Type B pancreatic cell (in vitro differentiated cells): ENCODE results near the gene LRIT3. TPM values are rescaled to one million over a fixed set of nuclear protein-coding genes. Genes with fewer than 3 reads are reported as not detected.
"Not testable (repeated sequence)": the region's sequence is repeated elsewhere in the genome, so short reads cannot be mapped to it uniquely, and the experiment has no call there.

ENCODE experiments used
- DNase-seq: peaks from one replicate; pipeline ENCODE4 v3.0.0; 2021; ENCODE audit warnings: mixed read lengths; ENCODE audit not compliant: unreplicated experiment; ENCODE audit errors: extremely low spot score
- H3K27ac Mint-ChIP-seq: 2 replicates; pipeline ENCODE4 v1.8.0; 2021; ENCODE audit warnings: mild to moderate bottlenecking, mixed read lengths
- H3K27me3 Mint-ChIP-seq: 2 replicates; pipeline ENCODE4 v1.8.0; 2021; ENCODE audit warnings: mixed read lengths
- H3K36me3 Mint-ChIP-seq: 2 replicates; pipeline ENCODE4 v1.8.0; 2021; ENCODE audit warnings: mixed read lengths
- H3K4me1 Mint-ChIP-seq: one replicate; pipeline ENCODE4 v1.8.0; 2021; ENCODE audit warnings: mixed read lengths; ENCODE audit not compliant: unreplicated experiment
- H3K4me3 Mint-ChIP-seq: 2 replicates; pipeline ENCODE4 v1.8.0; 2021; ENCODE audit warnings: mild to moderate bottlenecking, mixed read lengths
- H3K9me3 Mint-ChIP-seq: 2 replicates; pipeline ENCODE4 v1.8.0; 2021; ENCODE audit warnings: mixed read lengths
- total RNA-seq: library from RNA; stranded (reverse); gene quantifications from 2 replicates; pipeline ENCODE4 v1.2.1, GENCODE V29; 2021; ENCODE audit warnings: low replicate concordance
- TF ChIP-seq, protein P1 (sequence below): fragments of 200-600 bp; sonication (generic); conservative IDR thresholded peaks from 2 replicates; pipeline ENCODE4 v1.5.0; 2021; ENCODE audit warnings: antibody characterized with exemption, mild to moderate bottlenecking

The LRIT3 gene
- total RNA-seq, 1 donor from 2014 or later: 0.27 TPM

DNA sequence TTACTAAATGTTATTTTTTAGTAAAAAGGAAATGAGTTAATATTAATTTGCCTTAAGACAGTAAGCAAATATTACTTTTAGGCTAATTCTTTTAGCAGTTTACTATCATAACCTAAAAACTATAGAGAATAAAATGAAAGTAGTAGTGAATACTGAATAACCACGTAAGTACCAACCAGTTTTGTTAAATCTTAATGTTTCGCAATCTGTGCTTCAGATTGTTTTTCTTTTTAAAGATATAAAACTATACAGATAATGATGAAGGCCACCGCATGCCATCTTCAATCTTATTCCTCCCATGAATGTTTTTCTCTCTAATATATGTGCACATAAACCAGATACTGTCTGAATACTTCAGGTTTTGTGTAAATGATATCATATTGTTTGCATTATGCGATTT, 14.2 kb upstream of the LRIT3 start:
- Mint-ChIP-seq H3K27ac (no peak overlapping the region), H3K4me3 (no peak overlapping the region), H3K4me1 (no peaks in the 10 kb centered on the region), H3K36me3 (no peaks in the 10 kb centered on the region), H3K9me3 (peaks cover 7% of the 10 kb centered on the region), H3K27me3 (no peaks in the 10 kb centered on the region)
- TF ChIP-seq, protein P1, sequence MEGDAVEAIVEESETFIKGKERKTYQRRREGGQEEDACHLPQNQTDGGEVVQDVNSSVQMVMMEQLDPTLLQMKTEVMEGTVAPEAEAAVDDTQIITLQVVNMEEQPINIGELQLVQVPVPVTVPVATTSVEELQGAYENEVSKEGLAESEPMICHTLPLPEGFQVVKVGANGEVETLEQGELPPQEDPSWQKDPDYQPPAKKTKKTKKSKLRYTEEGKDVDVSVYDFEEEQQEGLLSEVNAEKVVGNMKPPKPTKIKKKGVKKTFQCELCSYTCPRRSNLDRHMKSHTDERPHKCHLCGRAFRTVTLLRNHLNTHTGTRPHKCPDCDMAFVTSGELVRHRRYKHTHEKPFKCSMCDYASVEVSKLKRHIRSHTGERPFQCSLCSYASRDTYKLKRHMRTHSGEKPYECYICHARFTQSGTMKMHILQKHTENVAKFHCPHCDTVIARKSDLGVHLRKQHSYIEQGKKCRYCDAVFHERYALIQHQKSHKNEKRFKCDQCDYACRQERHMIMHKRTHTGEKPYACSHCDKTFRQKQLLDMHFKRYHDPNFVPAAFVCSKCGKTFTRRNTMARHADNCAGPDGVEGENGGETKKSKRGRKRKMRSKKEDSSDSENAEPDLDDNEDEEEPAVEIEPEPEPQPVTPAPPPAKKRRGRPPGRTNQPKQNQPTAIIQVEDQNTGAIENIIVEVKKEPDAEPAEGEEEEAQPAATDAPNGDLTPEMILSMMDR: no peak
- no peak for DNase-seq

- TF ChIP-seq, protein P1: no peak
- Mint-ChIP-seq H3K4me1 (no peaks in the 10 kb centered on the region), H3K9me3 (peaks cover 8% of the 10 kb centered on the region), H3K27ac (no peak overlapping the region), H3K4me3 (no peak overlapping the region), H3K27me3 (no peaks in the 10 kb centered on the region), H3K36me3 (no peaks in the 10 kb centered on the region)
- DNase-seq: no peak
Observed at GRCh38 chr4:109836985-109837384, 10.9 kb upstream of the LRIT3 start.

DNA sequence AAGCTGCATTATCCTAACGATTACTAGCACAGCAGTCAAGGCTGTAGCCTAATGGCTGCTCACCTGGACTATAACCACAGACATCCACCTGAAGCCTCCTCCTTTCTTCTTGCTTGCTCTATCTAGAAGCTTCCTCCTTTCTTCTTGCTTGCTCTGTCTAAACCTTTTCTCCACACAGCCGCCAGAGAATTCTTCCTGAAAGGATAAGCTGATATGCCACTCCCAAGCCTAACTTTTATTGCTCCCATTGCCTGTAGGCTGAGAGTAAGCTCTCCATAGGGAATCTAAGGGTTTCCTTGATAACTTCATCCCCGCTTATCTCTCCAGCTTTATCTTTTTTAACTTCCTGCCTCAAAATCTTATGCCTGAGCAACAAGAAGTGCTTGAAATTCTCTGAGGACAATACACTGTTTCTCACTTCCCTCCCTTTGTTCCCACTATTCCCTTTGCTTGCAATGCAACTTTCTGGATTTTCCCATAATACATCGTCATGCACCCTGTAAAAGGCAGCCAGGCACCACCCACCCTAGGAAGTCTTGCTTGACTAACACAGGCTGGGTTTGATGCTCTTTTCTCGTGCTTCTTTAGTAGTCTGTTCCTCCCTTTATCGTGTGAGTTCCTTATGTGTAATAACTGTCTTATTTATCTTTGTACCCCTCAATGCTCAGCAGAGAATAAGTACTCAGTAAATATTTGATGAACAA, 1.4 kb upstream of the LRIT3 start:
- H3K4me1 Mint-ChIP-seq: no peaks in the 10 kb centered on the region
- H3K27me3 Mint-ChIP-seq: no peaks in the 10 kb centered on the region
- no peak for DNase-seq
- TF ChIP-seq, protein P1: no peak
- no peaks in the 10 kb centered on the region for H3K36me3 Mint-ChIP-seq
- no peak overlapping the region for H3K4me3 Mint-ChIP-seq
- H3K9me3 Mint-ChIP-seq: no peaks in the 10 kb centered on the region
- H3K27ac Mint-ChIP-seq: no peak overlapping the region

DNA sequence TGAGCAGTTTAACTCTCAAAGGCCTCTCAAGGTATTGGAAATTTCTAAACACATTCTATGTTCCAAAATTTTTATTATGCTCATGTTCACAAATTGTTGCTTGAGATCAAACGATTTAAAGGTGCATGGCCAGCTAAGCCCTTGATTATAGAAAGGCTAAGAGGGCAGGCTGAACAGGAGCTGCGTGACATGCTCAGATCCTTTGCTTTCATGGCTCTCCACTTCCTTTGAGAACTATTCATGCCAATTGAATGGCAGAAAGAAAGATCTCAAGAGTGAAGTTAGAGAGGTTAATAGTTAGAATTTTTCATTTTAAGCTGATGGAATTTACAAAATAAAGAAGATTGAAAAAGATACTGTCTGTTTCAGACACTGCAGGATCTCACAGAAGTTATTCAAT, 594 bp downstream of the LRIT3 start:
- H3K9me3 Mint-ChIP-seq: no peaks in the 10 kb centered on the region
- DNase-seq: no peak
- no peaks in the 10 kb centered on the region for H3K4me1 Mint-ChIP-seq
- H3K4me3 Mint-ChIP-seq: no peak overlapping the region
- H3K36me3 Mint-ChIP-seq: peaks cover 4% of the 10 kb centered on the region
- H3K27me3 Mint-ChIP-seq: no peaks in the 10 kb centered on the region
- H3K27ac Mint-ChIP-seq: no peak overlapping the region
- TF ChIP-seq, protein P1: no peak

DNA sequence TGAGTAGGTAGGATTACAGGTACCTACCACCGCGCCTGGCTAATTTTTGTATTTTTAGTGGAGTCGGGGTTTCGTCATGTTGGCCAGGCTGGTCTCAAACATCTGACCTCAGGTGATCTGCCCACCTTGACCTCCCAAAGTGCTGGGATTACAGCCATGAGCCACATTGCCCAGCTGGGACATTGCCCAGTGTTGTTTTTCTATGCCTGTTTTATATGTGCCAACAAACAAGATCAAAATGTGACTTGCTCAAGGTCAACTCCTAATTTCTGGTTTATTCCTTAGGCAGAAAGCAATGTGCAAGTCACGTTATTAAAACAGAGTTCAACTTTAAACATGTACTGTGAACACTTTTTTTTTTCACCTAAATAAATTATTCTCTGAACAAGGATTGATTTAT, 2.7 kb downstream of the LRIT3 start:
- H3K9me3 Mint-ChIP-seq: no peaks in the 10 kb centered on the region
- H3K4me3 Mint-ChIP-seq: no peak overlapping the region
- TF ChIP-seq, protein P1: no peak
- DNase-seq: no peak
- peaks cover 4% of the 10 kb centered on the region for H3K36me3 Mint-ChIP-seq
- no peaks in the 10 kb centered on the region for H3K4me1 Mint-ChIP-seq
- H3K27ac Mint-ChIP-seq: no peak overlapping the region
- no peaks in the 10 kb centered on the region for H3K27me3 Mint-ChIP-seq

- DNase-seq, H3K27me3 Mint-ChIP-seq, H3K9me3 Mint-ChIP-seq, H3K36me3 Mint-ChIP-seq, H3K4me1 Mint-ChIP-seq: not testable (repeated sequence)
- peak overlapping the region; percentile 39 for H3K4me3 Mint-ChIP-seq
- peak overlapping the region; percentile 70 for H3K27ac Mint-ChIP-seq
Observed at GRCh38 chr4:109859426-109860300, 11.8 kb downstream of the LRIT3 start.
